Lung (tissue), 12 donors: ENCODE data around the gene LTF. TPM values are rescaled to one million over a fixed set of nuclear protein-coding genes. Genes with fewer than 3 reads are reported as not detected.
"Not testable (repeated sequence)": the region's sequence is repeated elsewhere in the genome, so short reads cannot be mapped to it uniquely, and the experiment has no call there.

Experiments used
- ATAC-seq: fragments of 200-7000 bp; cut with Tn5 transposase; one replicate; pipeline ENCODE4 v1.9.1; 2020; ENCODE audit warnings: moderate number of reproducible peaks; ENCODE audit not compliant: insufficient read depth, low FRiP score
- DNase-seq, 3 donors: peaks; one replicate each; pipeline ENCODE4 v3.0.0-alpha.2; 2013 to 2017
- H3K27ac ChIP-seq, 2 donors: one replicate each; pipeline ENCODE4 v1.5.1; 2013; ENCODE audit warnings: mild to moderate bottlenecking in 2 of 2, moderate library complexity in 2 of 2, control low read depth in 1 of 2, inconsistent platforms in 1 of 2, low read depth in 1 of 2, low read length in 1 of 2
- H3K27me3 ChIP-seq, 3 donors: one replicate each; pipeline ENCODE4 v1.5.1; 2013; ENCODE audit warnings: low read length in 2 of 3; ENCODE audit not compliant: control insufficient read depth in 3 of 3, insufficient read depth in 3 of 3
- H3K36me3 ChIP-seq, 4 donors: one replicate each; pipeline ENCODE4 v1.5.1; 2013; ENCODE audit warnings: low read length in 4 of 4, mild to moderate bottlenecking in 1 of 4, moderate library complexity in 1 of 4; ENCODE audit not compliant: control insufficient read depth in 4 of 4, insufficient read depth in 4 of 4
- H3K4me1 ChIP-seq, 5 donors: one replicate each; pipeline ENCODE4 v1.5.1; 2013; ENCODE audit warnings: low read length in 5 of 5, mild to moderate bottlenecking in 2 of 5, moderate library complexity in 1 of 5; ENCODE audit not compliant: control insufficient read depth in 5 of 5, insufficient read depth in 5 of 5
- H3K4me3 ChIP-seq: one replicate; pipeline ENCODE4 v1.5.1; 2013; ENCODE audit warnings: mild to moderate bottlenecking, control low read depth, moderate library complexity
- H3K9ac ChIP-seq, 2 donors: one replicate each; pipeline ENCODE4 v1.5.1; 2013; ENCODE audit warnings: low read length in 2 of 2, control low read depth in 1 of 2; ENCODE audit not compliant: insufficient read depth in 1 of 2
- H3K9me3 ChIP-seq, 4 donors: one replicate each; pipeline ENCODE4 v1.5.1; 2013; ENCODE audit warnings: low read length in 3 of 4, mild to moderate bottlenecking in 1 of 4, moderate library complexity in 1 of 4; ENCODE audit not compliant: control insufficient read depth in 4 of 4, insufficient read depth in 3 of 4
- WGBS, 2 donors: extraction: QIAGEN DNeasy Blood & Tissue Kit; methylation state at CpG; one replicate each; pipeline ENCODE4 v1.1.7; 2013; 5-methylcytosine and 5-hydroxymethylcytosine counted together
- polyA plus RNA-seq, 2 donors: library from polyadenylated mRNA; stranded (reverse); fragments of 200-250 nt; gene quantifications; one replicate each; pipeline ENCODE4 v1.2.1, GENCODE V29; 2013
- total RNA-seq, 2 donors: library from RNA; depleted of rRNA in 1 of 2; stranded (reverse); fragments of >200 nt in 1 of 2; gene quantifications; one replicate each; pipeline ENCODE4 v1.2.1, GENCODE V29; 2014 to 2021
- TF ChIP-seq, protein P1 (sequence below): IDR thresholded peaks from 2 replicates; pipeline ENCODE4 v1.5.1; 2012; ENCODE audit warnings: mild to moderate bottlenecking; ENCODE audit errors: control extremely low read depth, extremely low read depth
- donor health status: control.
- donor health status: control.
- donor health status: Bipolar disorder and iron deficiency.
- donor health status: healthy.
- donor health status: DM: yes; HTN: yes; CAD: no.

Gene LTF
- total and polyA plus RNA-seq, 4 donors, result 12.9 to 188 (median 101) TPM

DNA sequence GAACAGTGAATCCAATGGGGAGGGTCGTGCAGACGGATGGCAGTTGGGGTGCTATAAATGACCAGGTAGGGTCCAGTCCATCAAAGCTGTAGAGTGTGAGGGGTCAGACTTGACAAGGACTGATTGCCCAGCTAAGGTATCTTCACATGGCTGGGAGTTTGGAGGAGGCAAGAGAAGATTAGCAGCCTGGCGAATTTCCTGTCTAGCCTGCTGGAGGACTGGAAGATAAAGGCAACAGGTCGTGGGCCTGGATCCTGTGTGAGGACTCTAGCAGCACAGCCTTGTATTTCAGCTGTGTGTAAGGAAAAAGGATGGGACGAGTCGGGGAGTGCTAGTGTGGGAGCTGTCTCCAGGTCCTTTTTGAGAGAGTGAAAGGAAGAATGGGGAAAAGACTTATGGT lies 75.4 kb downstream of the LTF start:
- Histone ChIP-seq H3K4me3 (no peak overlapping the region), H3K36me3 (no peaks in the 10 kb centered on the region), H3K4me1 (peaks cover 0 to 7% (median 0%) of the 10 kb centered on the region in 5 donors), H3K27ac (no peak overlapping the region), H3K9me3 (no peaks in the 10 kb centered on the region), H3K27me3 (no peaks in the 10 kb centered on the region), H3K9ac (no peak overlapping the region)
- ATAC-seq, result no peak
- WGBS, 2 donors, result 89 to 93% methylated on average over 6 of the region's 6 CpGs
- DNase-seq, result no peak
- TF ChIP-seq, protein P1, sequence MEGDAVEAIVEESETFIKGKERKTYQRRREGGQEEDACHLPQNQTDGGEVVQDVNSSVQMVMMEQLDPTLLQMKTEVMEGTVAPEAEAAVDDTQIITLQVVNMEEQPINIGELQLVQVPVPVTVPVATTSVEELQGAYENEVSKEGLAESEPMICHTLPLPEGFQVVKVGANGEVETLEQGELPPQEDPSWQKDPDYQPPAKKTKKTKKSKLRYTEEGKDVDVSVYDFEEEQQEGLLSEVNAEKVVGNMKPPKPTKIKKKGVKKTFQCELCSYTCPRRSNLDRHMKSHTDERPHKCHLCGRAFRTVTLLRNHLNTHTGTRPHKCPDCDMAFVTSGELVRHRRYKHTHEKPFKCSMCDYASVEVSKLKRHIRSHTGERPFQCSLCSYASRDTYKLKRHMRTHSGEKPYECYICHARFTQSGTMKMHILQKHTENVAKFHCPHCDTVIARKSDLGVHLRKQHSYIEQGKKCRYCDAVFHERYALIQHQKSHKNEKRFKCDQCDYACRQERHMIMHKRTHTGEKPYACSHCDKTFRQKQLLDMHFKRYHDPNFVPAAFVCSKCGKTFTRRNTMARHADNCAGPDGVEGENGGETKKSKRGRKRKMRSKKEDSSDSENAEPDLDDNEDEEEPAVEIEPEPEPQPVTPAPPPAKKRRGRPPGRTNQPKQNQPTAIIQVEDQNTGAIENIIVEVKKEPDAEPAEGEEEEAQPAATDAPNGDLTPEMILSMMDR, result no peak

DNA sequence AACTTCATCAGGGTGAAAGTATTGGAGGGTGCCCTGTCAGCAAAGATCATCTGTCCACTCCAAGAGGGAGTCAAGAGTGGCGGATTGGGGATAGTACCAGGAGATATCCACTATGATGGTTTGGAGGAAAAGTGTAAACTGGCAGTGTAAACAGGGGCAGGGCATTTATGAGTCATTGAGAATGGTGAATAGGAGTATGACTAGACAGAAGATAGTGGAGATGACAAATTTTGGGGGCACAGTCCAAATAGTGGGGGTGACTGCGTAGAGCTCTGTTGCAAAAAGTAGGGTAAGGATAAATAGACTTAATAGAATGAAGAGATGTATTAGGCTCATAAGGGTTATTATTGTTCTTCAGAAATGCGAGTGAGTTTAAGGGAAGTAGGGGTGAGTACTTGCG lies 75.9 kb downstream of the LTF start:
- not testable (repeated sequence) for ATAC-seq
- WGBS, 2 donors, result 84 to 91% methylated on average over 4 of the region's 4 CpGs

DNA sequence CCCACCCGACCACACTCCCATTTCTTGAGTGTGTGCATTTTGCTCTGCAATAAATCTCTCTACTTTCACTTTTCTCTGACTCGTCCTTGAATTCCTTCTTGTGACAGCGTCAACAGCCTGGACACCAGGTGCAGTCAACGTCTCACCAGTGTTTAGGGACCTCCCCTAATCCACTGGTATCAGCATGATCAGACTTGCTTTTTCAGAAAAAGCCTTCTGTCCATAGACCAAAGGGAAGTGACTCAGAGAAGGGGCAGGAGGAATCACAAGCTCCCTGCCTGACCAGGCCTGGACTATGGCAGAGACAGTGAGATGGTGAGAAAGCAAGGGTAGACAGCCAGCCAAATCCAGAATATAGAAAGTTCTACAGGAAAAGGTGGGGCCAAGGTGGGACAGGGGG lies 78.5 kb downstream of the LTF start:
- DNase-seq, result no peak
- no peak overlapping the region for H3K27ac ChIP-seq
- no peaks in the 10 kb centered on the region for H3K36me3 ChIP-seq
- WGBS, 2 donors, result 28% methylated on average over 4 of the region's 4 CpGs
- ATAC-seq, result no peak
- no peak overlapping the region for H3K9ac ChIP-seq
- TF ChIP-seq, protein P1, result no peak
- peaks cover 0 to 30% (median 10%) of the 10 kb centered on the region in 5 donors for H3K4me1 ChIP-seq
- no peaks in the 10 kb centered on the region for H3K9me3 ChIP-seq
- no peaks in the 10 kb centered on the region for H3K27me3 ChIP-seq
- no peak overlapping the region for H3K4me3 ChIP-seq

More for the DNA sequence above, 75.9 kb downstream of the LTF start:
- not testable (repeated sequence) for H3K4me3 ChIP-seq, H3K27ac ChIP-seq, H3K9ac ChIP-seq, H3K27me3 ChIP-seq, H3K9me3 ChIP-seq, DNase-seq, H3K36me3 ChIP-seq, H3K4me1 ChIP-seq

Other genes with a start within 250 kb of the LTF start
- under 1 TPM; 0.15 to 0.88 TPM for gene CCR3, start 222.4 kb downstream of the LTF start, total RNA-seq
- under 1 TPM in 1 of 2 donors, not detected in 1; 0.31 TPM for gene CCR3, start 222.4 kb downstream of the LTF start, polyA plus RNA-seq
- 1 to 10 TPM; 8.0 to 8.8 TPM for gene CCR2, start 110.8 kb downstream of the LTF start, total RNA-seq
- gene CCR2, start 110.8 kb downstream of the LTF start, polyA plus RNA-seq, result 10 to 100 TPM in 1 of 2 donors, 1 to 10 TPM in 1; 1.7 to 21.2 TPM
- 1 to 10 TPM; 2.2 to 4.4 TPM for gene CCR5, start 94.0 kb downstream of the LTF start, total RNA-seq
- 10 to 100 TPM in 1 of 2 donors, 1 to 10 TPM in 1; 2.9 to 16.6 TPM for gene CCR5, start 94.0 kb downstream of the LTF start, polyA plus RNA-seq
- gene CCRL2, start 57.6 kb downstream of the LTF start, total RNA-seq, result 10 to 100 TPM; 18.9 to 20.6 TPM
- gene CCRL2, start 57.6 kb downstream of the LTF start, polyA plus RNA-seq, result 10 to 100 TPM; 11.0 to 95.9 TPM
- not detected for gene RTP3, start 33.1 kb upstream of the LTF start, total RNA-seq
- gene RTP3, start 33.1 kb upstream of the LTF start, polyA plus RNA-seq, result not detected
- 1 to 10 TPM; 1.1 to 3.1 TPM for gene LRRC2, start 101.4 kb upstream of the LTF start, total RNA-seq
- under 1 TPM; 0.09 to 0.39 TPM for gene LRRC2, start 101.4 kb upstream of the LTF start, polyA plus RNA-seq
- gene FAM240A, start 147.6 kb upstream of the LTF start, total RNA-seq, result not detected
- gene FAM240A, start 147.6 kb upstream of the LTF start, polyA plus RNA-seq, result not detected
- gene ALS2CL, start 228.8 kb upstream of the LTF start, total RNA-seq, result 10 to 100 TPM; 44.2 to 53.6 TPM
- 10 to 100 TPM; 23.6 to 58.5 TPM for gene ALS2CL, start 228.8 kb upstream of the LTF start, polyA plus RNA-seq
- gene TMIE, start 236.5 kb upstream of the LTF start, total RNA-seq, result under 1 TPM; 0.52 to 0.63 TPM
- gene TMIE, start 236.5 kb upstream of the LTF start, polyA plus RNA-seq, result under 1 TPM; 0.32 to 0.71 TPM